GM12878 (cell line): ENCODE data around the gene ZBTB42. TPM values are rescaled to one million over a fixed set of nuclear protein-coding genes. Genes with fewer than 3 reads are reported as not detected.

Experiments
- ATAC-seq: fragments of 200-7000 bp; cut with Tn5 transposase; 3 replicates; pipeline ENCODE4 v1.9.1; 2020; ENCODE audit warnings: mild to moderate bottlenecking, moderate library complexity
- BruUV-seq: library from RNA; stranded (reverse); fragments of 400-500 nt; replicated peaks from 2 replicates; lab custom pipeline; 2021; lab: Mats Ljungman, UMichigan
- CTCF ChIA-PET: fragments of 300-600 bp; sonication (Branson Sonifier 250); formaldehyde crosslinking; extraction: SDS; loops from one replicate; lab custom pipeline; 2021; ENCODE audit warnings: inconsistent platforms; lab: Yijun Ruan, JAX
- POLR2A ChIA-PET: fragments of 350-600 bp; formaldehyde crosslinking; extraction: SDS; loops from one replicate; lab custom pipeline; 2021; ENCODE audit warnings: inconsistent platforms; lab: Charles Lee
- RAD21 ChIA-PET: fragments of 300-600 bp; sonication (Branson Sonifier 250); formaldehyde crosslinking; loops from one replicate; lab custom pipeline; 2023; ENCODE audit warnings: antibody characterized with exemption; ENCODE audit not compliant: unreplicated experiment; lab: Charles Lee
- SMC1A ChIA-PET: fragments of 300-600 bp; sonication (Branson Sonifier 250); formaldehyde crosslinking; loops from one replicate; lab custom pipeline; 2023; ENCODE audit not compliant: unreplicated experiment, uncharacterized antibody; lab: Charles Lee
- DNase-seq: peaks from one replicate; pipeline ENCODE4 v3.0.0-alpha.2; 2011; ENCODE audit warnings: low read depth, low spot score
- FAIRE-seq: peaks from 3 replicates; lab custom pipeline; 2011; peaks lifted over from hg19 to GRCh38; lab: Jason Lieb, UNC
- H2AFZ ChIP-seq: 2 replicates; pipeline ENCODE4 v1.6.0; 2011; ENCODE audit warnings: low read depth, low read length, control low read depth; ENCODE audit not compliant: control insufficient read depth
- H3K27ac ChIP-seq: 2 replicates; pipeline ENCODE4 v1.5.1; 2011; ENCODE audit warnings: control low read depth; ENCODE audit not compliant: control insufficient read depth, insufficient read depth
- H3K27me3 ChIP-seq, 2 experiments: replicated peaks in 1 of 2; 2 replicates each; pipeline versions ENCODE4 v1.6.0 to v1.6.1; 2011; ENCODE audit warnings: low read length in 1 of 2; ENCODE audit not compliant: control insufficient read depth in 2 of 2, insufficient read depth in 2 of 2
- H3K36me3 ChIP-seq, 2 experiments: 2 replicates each; pipeline ENCODE4 v1.5.1; 2011; ENCODE audit warnings: low read length in 1 of 2; ENCODE audit not compliant: control insufficient read depth in 2 of 2, insufficient read depth in 2 of 2
- H3K4me1 ChIP-seq: 2 replicates; pipeline ENCODE4 v1.6.1; 2011; ENCODE audit warnings: mild to moderate bottlenecking, low read length, moderate library complexity, mixed read lengths; ENCODE audit not compliant: control insufficient read depth, insufficient read depth
- H3K4me2 ChIP-seq: 2 replicates; pipeline ENCODE4 v1.6.0; 2011; ENCODE audit warnings: control low read depth; ENCODE audit not compliant: control insufficient read depth, insufficient read depth
- H3K4me3 ChIP-seq: fragments of 200-600 bp; sonication (generic); 2 replicates; pipeline ENCODE4 v1.5.1; 2016
- H3K79me2 ChIP-seq: 2 replicates; pipeline ENCODE4 v1.6.0; 2011; ENCODE audit warnings: low read length; ENCODE audit not compliant: control insufficient read depth, insufficient read depth
- H3K9ac ChIP-seq: 2 replicates; pipeline ENCODE4 v1.8.0; 2011; ENCODE audit warnings: low read length, control low read depth, mixed read lengths; ENCODE audit not compliant: control insufficient read depth, insufficient read depth
- H3K9me3 ChIP-seq: replicated peaks from 3 replicates; pipeline ENCODE4 v1.5.1; 2011; ENCODE audit warnings: mild to moderate bottlenecking, low read length; ENCODE audit not compliant: control insufficient read depth, insufficient read depth
- H4K20me1 ChIP-seq: 2 replicates; pipeline ENCODE4 v1.6.0; 2011; ENCODE audit not compliant: control insufficient read depth, insufficient read depth
- GABPA ChIP-seq: IDR thresholded peaks from 2 replicates; pipeline ENCODE4 v1.6.1; 2014; ENCODE audit warnings: antibody characterized with exemption, low read depth, mild to moderate bottlenecking, inconsistent platforms
- PAX8 ChIP-seq: fragments of 450-650 bp; IDR thresholded peaks from 2 replicates; pipeline ENCODE4 v1.6.1; 2017; ENCODE audit warnings: mild to moderate bottlenecking, moderate library complexity
- RBBP5 ChIP-seq: fragments of 200-600 bp; sonication (generic); conservative IDR thresholded peaks from 2 replicates; pipeline ENCODE4 v1.6.1; 2016
- RELA ChIP-seq: fragments of 450-650 bp; IDR thresholded peaks from 2 replicates; pipeline ENCODE4 v1.8.0; 2014; ENCODE audit warnings: borderline replicate concordance; ENCODE audit not compliant: partially characterized antibody
- SRF ChIP-seq, 2 experiments: IDR thresholded peaks; 2 replicates each; pipeline ENCODE4 v1.6.1; 2011; ENCODE audit warnings: low read depth in 2 of 2, low read length in 2 of 2, mild to moderate bottlenecking in 1 of 2, moderate library complexity in 1 of 2
- TCF3 ChIP-seq: IDR thresholded peaks from 2 replicates; pipeline ENCODE4 v1.6.1; 2012; ENCODE audit warnings: low read depth, mild to moderate bottlenecking, low read length, borderline replicate concordance; ENCODE audit not compliant: insufficient read depth
- ZNF217 ChIP-seq: fragments of 450-650 bp; IDR thresholded peaks from 2 replicates; pipeline ENCODE4 v1.6.1; 2017; ENCODE audit warnings: antibody characterized with exemption, mild to moderate bottlenecking
- WGBS: methylation state at CpG from one replicate; pipeline ENCODE4 v1.1.6; 2016; ENCODE audit warnings: low lambda C conversion rate; ENCODE audit not compliant: insufficient replicate concordance, insufficient coverage; ENCODE audit errors: missing lambda C conversion rate; 5-methylcytosine and 5-hydroxymethylcytosine counted together
- in situ Hi-C: fragments of 300-500 bp; cut with MboI; formaldehyde crosslinking; loops from 9 replicates; pipeline ENCODE4 v1.14.3; 2018; ENCODE audit warnings: mixed read lengths
- intact Hi-C: fragments of 100-400 bp; cut with micrococcal nuclease; formaldehyde crosslinking; loops from one replicate; pipeline ENCODE4 v1.14.2; 2022; ENCODE audit not compliant: unreplicated experiment
- polyA plus RNA-seq, 11 experiments: library from polyadenylated mRNA; depleted of rRNA in 4 of 11; unstranded in 6 of 11; stranded (reverse) in 5 of 11; fragments of >200 nt; fragmentation: Nextera tagmentation in 4 of 11; fragmentation: Illumina TruSeq in 1 of 11; extraction: Ambion mirVana in 4 of 11; extraction: Trizol in 1 of 11; gene quantifications; 1 replicate in 1 of 11; 2 replicates in 10 of 11; pipeline versions ENCODE4 v1.2.1 to v1.2.3, GENCODE V29; 2011 to 2016; ENCODE audit warnings: inconsistent platforms in 2 of 11, missing spikeins in 2 of 11, low read depth in 1 of 11
- total RNA-seq, 4 experiments: library from RNA; depleted of rRNA in 3 of 4; stranded (reverse); fragments of >200 nt in 3 of 4; fragmentation: Illumina TruSeq in 1 of 4; extraction: Trizol in 1 of 4; gene quantifications; 2 replicates each; pipeline versions ENCODE4 v1.2.1 to v1.2.3, GENCODE V29; 2013 to 2021
- TF ChIP-seq, protein P1 (sequence below): fragments of 450-650 bp; IDR thresholded peaks from 2 replicates; pipeline ENCODE4 v1.6.1; 2017; ENCODE audit warnings: mild to moderate bottlenecking, moderate library complexity

ZBTB42 gene
- total and polyA plus RNA-seq, 10 of the 15 experiments (the other 5 are each of a cell fraction or from before 2014, with no cell fraction given) = 0.05 to 1.2 (median 0.37) TPM; not detected in 2

DNA sequence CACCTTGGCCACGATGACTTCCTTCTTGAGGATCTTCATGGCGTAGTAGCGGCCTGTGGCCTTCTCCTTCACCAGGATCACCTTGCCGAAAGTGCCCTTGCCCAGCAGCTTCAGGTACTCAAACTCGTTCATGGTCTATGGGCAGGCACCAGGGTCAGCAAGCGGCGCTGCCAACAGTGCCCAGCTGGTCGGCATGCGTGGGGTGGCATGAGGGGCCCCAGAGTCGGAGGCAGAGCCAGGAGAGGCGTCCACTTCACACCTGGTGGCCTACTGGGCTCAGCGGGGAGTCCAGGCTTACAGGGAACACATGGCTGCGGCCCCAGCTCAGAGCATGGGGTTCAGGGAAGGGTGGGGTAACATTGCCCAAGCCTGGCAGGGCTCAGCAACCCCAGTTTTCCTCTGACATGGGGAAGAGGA is 25.8 kb upstream of the ZBTB42 start:
- H3K4me2 ChIP-seq = no peak overlapping the region
- intact Hi-C loops = no loop called here
- POLR2A ChIA-PET = no interaction called here
- H3K27me3 ChIP-seq = no peaks in the 10 kb centered on the region
- H4K20me1 ChIP-seq = no peaks in the 10 kb centered on the region
- WGBS = 96% methylated on average over 13 of the region's 13 CpGs
- ATAC-seq (no peak), DNase-seq (no peak), FAIRE-seq (no peak)
- no peak overlapping the region for H3K4me3 ChIP-seq
- no peaks in the 10 kb centered on the region for H3K79me2 ChIP-seq
- TF ChIP-seq SRF (IDR thresholded peaks at IDR 0.05; ENCODE audit: low read depth in 2 of 2, low read length in 2 of 2) (no peak), ZNF217 (no peak), RBBP5 (no peak), PAX8 (no peak), TCF3 (no peak), GABPA (no peak), RELA (no peak)
- TF ChIP-seq, protein P1, sequence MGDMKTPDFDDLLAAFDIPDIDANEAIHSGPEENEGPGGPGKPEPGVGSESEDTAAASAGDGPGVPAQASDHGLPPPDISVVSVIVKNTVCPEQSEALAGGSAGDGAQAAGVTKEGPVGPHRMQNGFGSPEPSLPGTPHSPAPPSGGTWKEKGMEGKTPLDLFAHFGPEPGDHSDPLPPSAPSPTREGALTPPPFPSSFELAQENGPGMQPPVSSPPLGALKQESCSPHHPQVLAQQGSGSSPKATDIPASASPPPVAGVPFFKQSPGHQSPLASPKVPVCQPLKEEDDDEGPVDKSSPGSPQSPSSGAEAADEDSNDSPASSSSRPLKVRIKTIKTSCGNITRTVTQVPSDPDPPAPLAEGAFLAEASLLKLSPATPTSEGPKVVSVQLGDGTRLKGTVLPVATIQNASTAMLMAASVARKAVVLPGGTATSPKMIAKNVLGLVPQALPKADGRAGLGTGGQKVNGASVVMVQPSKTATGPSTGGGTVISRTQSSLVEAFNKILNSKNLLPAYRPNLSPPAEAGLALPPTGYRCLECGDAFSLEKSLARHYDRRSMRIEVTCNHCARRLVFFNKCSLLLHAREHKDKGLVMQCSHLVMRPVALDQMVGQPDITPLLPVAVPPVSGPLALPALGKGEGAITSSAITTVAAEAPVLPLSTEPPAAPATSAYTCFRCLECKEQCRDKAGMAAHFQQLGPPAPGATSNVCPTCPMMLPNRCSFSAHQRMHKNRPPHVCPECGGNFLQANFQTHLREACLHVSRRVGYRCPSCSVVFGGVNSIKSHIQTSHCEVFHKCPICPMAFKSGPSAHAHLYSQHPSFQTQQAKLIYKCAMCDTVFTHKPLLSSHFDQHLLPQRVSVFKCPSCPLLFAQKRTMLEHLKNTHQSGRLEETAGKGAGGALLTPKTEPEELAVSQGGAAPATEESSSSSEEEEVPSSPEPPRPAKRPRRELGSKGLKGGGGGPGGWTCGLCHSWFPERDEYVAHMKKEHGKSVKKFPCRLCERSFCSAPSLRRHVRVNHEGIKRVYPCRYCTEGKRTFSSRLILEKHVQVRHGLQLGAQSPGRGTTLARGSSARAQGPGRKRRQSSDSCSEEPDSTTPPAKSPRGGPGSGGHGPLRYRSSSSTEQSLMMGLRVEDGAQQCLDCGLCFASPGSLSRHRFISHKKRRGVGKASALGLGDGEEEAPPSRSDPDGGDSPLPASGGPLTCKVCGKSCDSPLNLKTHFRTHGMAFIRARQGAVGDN = no peak
- SMC1A ChIA-PET = no interaction called here
- CTCF ChIA-PET = no interaction called here
- in situ Hi-C loops = no loop called here
- H3K4me1 ChIP-seq = no peaks in the 10 kb centered on the region
- no peak overlapping the region for H3K9ac ChIP-seq
- RAD21 ChIA-PET = no interaction called here
- no TSS peak for BruUV-seq
- no peak overlapping the region for H3K27ac ChIP-seq
- no peak overlapping the region for H2AFZ ChIP-seq
- no peaks in the 10 kb centered on the region; the same call in 2 of the 3 replicates for H3K9me3 ChIP-seq
- peaks cover 5 to 25% of the 10 kb centered on the region in 2 experiments; a peak in 3 of 4 replicates for H3K36me3 ChIP-seq
